PFSK-1 (cell line): ENCODE data around the gene EIF1.

Experiments
- POLR2AphosphoS5 ChIP-seq: IDR thresholded peaks from 2 replicates; pipeline ENCODE4 v1.6.1; 2012; ENCODE audit warnings: low read depth, mild to moderate bottlenecking, control low read depth, low read length, moderate library complexity
- REST ChIP-seq, 2 experiments: IDR thresholded peaks; 2 replicates each; pipeline versions ENCODE4 v1.6.1 to v1.8.0; 2011 to 2012; ENCODE audit warnings: low read depth in 2 of 2, low read length in 2 of 2, control low read depth in 1 of 2, inconsistent platforms in 1 of 2, mild to moderate bottlenecking in 1 of 2, moderate library complexity in 1 of 2; ENCODE audit not compliant: insufficient read depth in 1 of 2
- TAF1 ChIP-seq: IDR thresholded peaks from 2 replicates; pipeline ENCODE4 v1.6.1; 2012; ENCODE audit warnings: low read length, control low read depth, borderline replicate concordance; ENCODE audit not compliant: insufficient read depth

GRCh38 chr17:41724476-41725050 is 35.9 kb downstream of the EIF1 start:
- TF ChIP-seq TAF1, result no peak
- no peak for TF ChIP-seq POLR2AphosphoS5
- no peak for TF ChIP-seq REST (IDR thresholded peaks at IDR 0.05; ENCODE audit: insufficient read depth in 1 of 2, low read depth in 2 of 2, low read length in 2 of 2)
